Measurements from ENCODE around the gene PRDX5.
A peak's percentile ranks its signal among the peaks of the same experiment; 100 is the strongest.

The PRDX5 gene

GRCh38 chr11:64347193-64347867, 29.4 kb downstream of the PRDX5 start:
- DNase-seq (ENCODE audit: low read depth) = no peak

- DNase-seq (ENCODE audit: low read depth) = no peak
Observed at GRCh38 chr11:64348383-64349024, 30.6 kb downstream of the PRDX5 start.

- DNase-seq (ENCODE audit: low read depth) = no peak
Observed at GRCh38 chr11:64349025-64349387, 31.1 kb downstream of the PRDX5 start.

GRCh38 chr11:64349404-64349803, 31.5 kb downstream of the PRDX5 start:
- DNase-seq (ENCODE audit: low read depth) = no peak

GRCh38 chr11:64351136-64351631, 33.3 kb downstream of the PRDX5 start:
- no peak for DNase-seq (ENCODE audit: low read depth)

- DNase-seq (ENCODE audit: low read depth) = no peak
Observed at GRCh38 chr11:64352099-64352994, 34.4 kb downstream of the PRDX5 start.

- DNase-seq (ENCODE audit: low read depth) = no peak
Observed at GRCh38 chr11:64352995-64353714, 35.2 kb downstream of the PRDX5 start.

GRCh38 chr11:64353715-64354506, 36.0 kb downstream of the PRDX5 start:
- no peak for DNase-seq (ENCODE audit: low read depth)

- peak; percentile 52 for DNase-seq (ENCODE audit: low read depth)
Observed at GRCh38 chr11:64355078-64355940, 37.4 kb downstream of the PRDX5 start.

GRCh38 chr11:64356498-64357411, 38.8 kb downstream of the PRDX5 start:
- DNase-seq (ENCODE audit: low read depth) = no peak

- DNase-seq (ENCODE audit: low read depth) = no peak
Observed at GRCh38 chr11:64357446-64357845, 39.5 kb downstream of the PRDX5 start.

- no peak for DNase-seq (ENCODE audit: low read depth)
Observed at GRCh38 chr11:64357904-64358535, 40.1 kb downstream of the PRDX5 start.

- no peak for DNase-seq (ENCODE audit: low read depth)
Observed at GRCh38 chr11:64358536-64358906, 40.6 kb downstream of the PRDX5 start.

GRCh38 chr11:64358907-64359711, 41.2 kb downstream of the PRDX5 start, which contains the start of gene RPS6KA4:
RPS6KA4 (plus strand) TSS chr11:64359162; CDS start chr11:64359236, 74 bp downstream.
- DNase-seq (ENCODE audit: low read depth) = peak; percentile 46

- DNase-seq (ENCODE audit: low read depth) = no peak
Observed at GRCh38 chr11:64359712-64360445, 42.0 kb downstream of the PRDX5 start.

- no peak for DNase-seq (ENCODE audit: low read depth)
Observed at GRCh38 chr11:64360448-64360921, 42.6 kb downstream of the PRDX5 start.

GRCh38 chr11:64361659-64362058, 43.7 kb downstream of the PRDX5 start:
- no peak for DNase-seq (ENCODE audit: low read depth)
